Coronary artery (tissue), 2 donors: ENCODE measurements around the gene CTNNA2.

Source experiments
- DNase-seq: peaks from one replicate; pipeline ENCODE4 v3.0.0-alpha.2; 2017; ENCODE audit warnings: low spot score
- H3K27ac ChIP-seq, 2 donors: fragments of 200-600 bp; sonication (generic); one replicate each; pipeline ENCODE4 v1.5.1; 2016 to 2019
- H3K4me3 ChIP-seq: fragments of 200-600 bp; sonication (generic); 2 replicates; pipeline ENCODE4 v1.5.1; 2016; ENCODE audit warnings: mild to moderate bottlenecking, moderate library complexity
- TF ChIP-seq, protein P1 (sequence below): fragments of 200-600 bp; sonication (generic); IDR thresholded peaks from one replicate; pipeline ENCODE4 v1.5.1; 2019; ENCODE audit warnings: antibody characterized with exemption

CTNNA2 gene

DNA sequence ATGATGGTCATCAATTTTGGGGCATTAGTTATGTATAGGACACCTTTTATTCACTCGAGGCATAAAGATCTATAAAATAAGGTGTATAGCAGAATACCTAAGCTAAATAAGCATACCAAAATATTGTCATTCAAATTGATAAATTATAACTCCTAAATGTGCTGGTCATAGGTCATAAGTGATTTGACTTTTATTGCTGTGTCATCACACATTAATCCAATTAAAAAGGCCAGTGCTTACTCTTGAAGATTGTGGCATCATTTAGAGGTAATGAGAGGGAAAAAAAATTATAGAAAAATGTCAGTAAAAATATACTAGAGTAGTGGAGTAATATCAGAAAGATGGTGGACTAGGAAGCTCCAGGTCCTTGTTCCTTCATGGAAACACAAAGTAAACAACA lies 1138.6 kb downstream of the CTNNA2 start:
- H3K4me3 ChIP-seq, result no peak overlapping the region
- H3K27ac ChIP-seq, result no peak overlapping the region
- TF ChIP-seq, protein P1, sequence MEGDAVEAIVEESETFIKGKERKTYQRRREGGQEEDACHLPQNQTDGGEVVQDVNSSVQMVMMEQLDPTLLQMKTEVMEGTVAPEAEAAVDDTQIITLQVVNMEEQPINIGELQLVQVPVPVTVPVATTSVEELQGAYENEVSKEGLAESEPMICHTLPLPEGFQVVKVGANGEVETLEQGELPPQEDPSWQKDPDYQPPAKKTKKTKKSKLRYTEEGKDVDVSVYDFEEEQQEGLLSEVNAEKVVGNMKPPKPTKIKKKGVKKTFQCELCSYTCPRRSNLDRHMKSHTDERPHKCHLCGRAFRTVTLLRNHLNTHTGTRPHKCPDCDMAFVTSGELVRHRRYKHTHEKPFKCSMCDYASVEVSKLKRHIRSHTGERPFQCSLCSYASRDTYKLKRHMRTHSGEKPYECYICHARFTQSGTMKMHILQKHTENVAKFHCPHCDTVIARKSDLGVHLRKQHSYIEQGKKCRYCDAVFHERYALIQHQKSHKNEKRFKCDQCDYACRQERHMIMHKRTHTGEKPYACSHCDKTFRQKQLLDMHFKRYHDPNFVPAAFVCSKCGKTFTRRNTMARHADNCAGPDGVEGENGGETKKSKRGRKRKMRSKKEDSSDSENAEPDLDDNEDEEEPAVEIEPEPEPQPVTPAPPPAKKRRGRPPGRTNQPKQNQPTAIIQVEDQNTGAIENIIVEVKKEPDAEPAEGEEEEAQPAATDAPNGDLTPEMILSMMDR, result no peak
- DNase-seq, result no peak

DNA sequence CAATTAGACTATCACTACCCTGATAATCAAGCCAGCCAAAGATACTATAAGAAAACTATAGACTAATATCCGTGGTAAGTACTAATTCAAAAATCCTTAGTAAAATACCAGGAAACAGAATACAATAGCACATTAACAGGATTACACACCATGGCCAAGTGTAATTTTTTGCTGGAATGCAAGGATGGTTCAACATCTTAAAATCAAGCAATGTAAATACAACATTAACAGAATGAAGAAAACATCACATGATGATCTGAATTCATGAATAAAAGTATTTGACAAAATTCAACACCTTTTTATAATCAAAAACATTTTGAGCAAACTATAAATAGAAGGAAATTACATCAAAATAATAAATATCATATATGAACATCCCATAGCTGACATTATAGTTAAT lies 1142.4 kb downstream of the CTNNA2 start:
- DNase-seq, result no peak
- H3K27ac ChIP-seq, result no peak overlapping the region
- no peak overlapping the region for H3K4me3 ChIP-seq
- TF ChIP-seq, protein P1, result no peak

DNA sequence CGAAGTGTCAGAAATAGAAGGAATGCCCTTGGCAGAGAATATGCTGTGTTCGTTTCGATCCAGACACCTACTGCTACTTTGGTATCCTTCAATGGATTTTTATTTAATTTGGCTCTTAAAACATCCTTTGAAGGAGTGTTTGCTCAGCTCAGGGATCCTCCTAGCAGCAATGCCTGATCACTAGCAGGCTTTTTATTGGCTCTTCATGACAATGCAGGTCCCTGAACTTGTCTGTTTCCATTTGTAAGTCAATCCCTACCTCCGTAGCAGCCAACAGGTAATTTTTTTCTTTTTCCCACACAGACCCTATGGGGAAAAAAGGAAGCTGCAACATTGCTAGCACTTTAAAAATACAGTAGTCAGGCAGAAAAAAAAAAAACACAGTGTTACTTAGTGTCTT lies 1157.9 kb downstream of the CTNNA2 start:
- TF ChIP-seq, protein P1, result no peak
- no peak overlapping the region for H3K4me3 ChIP-seq
- DNase-seq, result no peak
- no peak overlapping the region for H3K27ac ChIP-seq

DNA sequence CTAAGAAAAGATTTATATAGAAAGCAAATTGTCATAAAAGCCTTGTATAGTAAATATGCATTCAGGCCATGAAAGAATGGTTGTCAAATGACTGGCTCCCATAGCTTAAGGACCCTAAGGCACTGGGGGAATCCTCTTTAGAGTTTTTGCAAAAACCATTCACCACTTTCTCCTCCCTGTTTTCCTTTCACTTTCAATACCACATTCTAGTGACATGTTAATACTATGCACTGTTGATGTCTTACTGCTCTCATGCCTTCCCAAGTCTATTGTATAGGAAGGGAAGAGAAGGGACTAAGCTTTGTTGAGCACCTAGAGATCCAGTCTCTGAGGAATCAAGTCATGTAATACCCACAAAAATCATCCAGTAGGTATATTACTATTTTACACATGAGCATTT lies 1174.7 kb downstream of the CTNNA2 start:
- DNase-seq, result no peak
- TF ChIP-seq, protein P1, result no peak

DNA sequence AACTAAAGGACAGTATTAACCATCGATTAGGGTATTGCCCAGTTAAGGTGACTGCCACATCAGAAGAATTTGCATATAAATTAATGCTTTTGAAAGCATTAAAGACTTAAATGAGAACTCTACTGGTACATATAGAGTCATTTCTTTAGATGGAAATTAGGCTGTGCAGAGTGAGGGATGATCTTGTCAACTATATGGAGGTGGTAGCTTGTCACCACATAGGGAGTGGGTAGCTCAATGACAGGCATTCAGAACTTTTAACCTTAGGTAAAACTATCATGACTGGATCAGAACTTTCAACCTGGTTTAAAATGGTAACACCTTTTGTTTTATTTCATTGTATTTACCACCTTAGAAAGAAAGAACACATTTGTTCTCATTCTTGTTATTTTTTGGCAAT lies 1176.3 kb downstream of the CTNNA2 start:
- TF ChIP-seq, protein P1, result no peak
- Histone ChIP-seq H3K27ac (no peak overlapping the region), H3K4me3 (no peak overlapping the region)
- DNase-seq, result no peak

More for the DNA sequence above, 1174.7 kb downstream of the CTNNA2 start:
- no peak overlapping the region for H3K4me3 ChIP-seq
- no peak overlapping the region for H3K27ac ChIP-seq
